Activated CD4-positive, CD25-positive, alpha-beta regulatory T cell treated with anti-CD3 and anti-CD28 coated beads, Interleukin-2, amount 50 U/mL, for 72 hours (primary cell): ENCODE data around the gene GBE1.

Experiments
- DNase-seq: peaks from one replicate; pipeline ENCODE4 v3.0.0; 2021

The GBE1 gene

DNA sequence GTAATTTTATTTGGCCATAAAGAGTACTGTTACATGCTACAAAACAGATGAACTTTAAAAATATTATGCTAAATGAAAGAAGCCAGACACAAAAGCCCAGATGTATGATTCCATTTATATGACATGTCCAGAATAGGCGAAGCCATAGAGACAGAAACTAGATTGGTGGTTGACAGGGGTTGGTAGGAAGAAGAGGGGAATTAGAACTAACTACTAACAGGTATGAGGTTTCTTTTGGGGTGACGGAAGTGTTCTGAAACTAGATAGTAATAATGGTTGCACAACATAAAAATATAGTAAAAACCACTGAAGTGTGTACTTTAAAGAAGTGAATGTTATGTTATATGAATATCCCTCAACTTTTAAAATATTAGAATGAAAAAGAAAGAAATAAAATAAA is 66.1 kb downstream of the GBE1 start:
- no peak for DNase-seq

DNA sequence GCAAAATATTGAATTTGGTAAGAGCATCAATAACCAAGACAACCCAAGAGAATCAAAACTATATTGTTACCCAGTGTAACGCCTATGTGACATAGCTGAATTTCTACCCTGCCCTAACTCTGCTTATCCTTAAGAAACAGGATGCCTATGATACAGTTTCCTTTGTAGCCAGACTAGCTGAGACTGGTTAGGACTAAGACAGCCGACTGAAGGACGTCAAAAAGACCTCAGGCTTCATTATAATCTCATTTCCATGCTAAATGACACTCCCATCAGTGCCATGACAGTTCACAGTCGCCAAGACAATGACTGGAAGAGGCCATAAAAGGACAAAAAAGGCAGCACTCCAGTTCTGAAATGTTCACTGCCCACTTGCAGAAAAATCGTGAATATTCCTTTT is 66.8 kb downstream of the GBE1 start:
- no peak for DNase-seq

GRCh38 chr3:81692766-81693165 is 68.7 kb downstream of the GBE1 start:
- DNase-seq: no peak

DNA sequence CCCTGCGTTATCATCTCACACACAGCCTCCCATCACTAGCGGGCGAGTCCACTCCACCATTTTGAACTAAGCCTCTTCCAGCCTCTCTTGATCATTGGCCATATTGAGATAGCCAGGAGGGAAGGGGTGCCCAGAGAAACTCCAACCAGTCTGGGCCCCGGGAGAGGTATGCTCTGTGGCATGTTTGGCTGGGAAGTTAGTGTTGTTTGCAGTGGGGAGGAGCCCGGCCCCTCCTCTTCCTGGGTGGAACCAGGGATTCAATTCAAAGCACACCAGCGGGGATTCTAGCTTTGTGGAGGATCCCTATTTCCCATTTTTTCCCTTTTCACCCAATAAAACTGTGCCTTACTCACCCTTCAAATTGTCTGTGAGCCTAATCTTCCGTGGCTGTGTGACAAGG is 71.8 kb downstream of the GBE1 start:
- DNase-seq: no peak

DNA sequence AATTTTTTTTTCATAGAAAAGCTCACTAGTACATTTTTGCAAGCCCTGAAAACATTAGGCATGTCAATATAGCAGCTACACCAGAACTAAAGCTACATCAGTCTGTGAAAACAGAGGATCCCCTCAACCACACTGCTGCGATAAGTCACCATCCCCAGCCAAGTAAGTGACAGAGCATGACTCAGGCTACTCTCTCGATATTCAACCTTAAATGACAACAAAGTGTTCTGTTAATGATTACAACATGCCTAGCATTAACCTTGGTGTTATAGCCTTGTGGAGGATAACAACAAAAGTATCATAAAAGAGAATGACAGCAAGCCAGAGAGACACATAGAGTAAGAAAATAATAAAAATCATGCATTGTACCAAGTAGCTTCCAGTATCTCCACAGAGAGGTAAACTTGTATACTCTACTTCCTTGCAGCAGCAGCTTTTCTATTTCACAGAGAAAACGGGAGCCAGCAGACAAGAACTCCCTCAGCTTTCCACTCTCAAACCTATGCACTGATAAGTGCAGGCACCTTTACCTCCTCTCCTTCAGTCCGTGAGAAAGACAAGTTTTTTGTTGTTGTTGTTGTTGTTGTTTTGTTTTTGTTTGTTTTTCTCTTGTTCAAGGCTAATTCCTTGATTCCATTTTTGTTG is 76.6 kb downstream of the GBE1 start:
- DNase-seq: no peak

GRCh38 chr3:81676706-81677456 is 84.6 kb downstream of the GBE1 start:
- no peak for DNase-seq

DNA sequence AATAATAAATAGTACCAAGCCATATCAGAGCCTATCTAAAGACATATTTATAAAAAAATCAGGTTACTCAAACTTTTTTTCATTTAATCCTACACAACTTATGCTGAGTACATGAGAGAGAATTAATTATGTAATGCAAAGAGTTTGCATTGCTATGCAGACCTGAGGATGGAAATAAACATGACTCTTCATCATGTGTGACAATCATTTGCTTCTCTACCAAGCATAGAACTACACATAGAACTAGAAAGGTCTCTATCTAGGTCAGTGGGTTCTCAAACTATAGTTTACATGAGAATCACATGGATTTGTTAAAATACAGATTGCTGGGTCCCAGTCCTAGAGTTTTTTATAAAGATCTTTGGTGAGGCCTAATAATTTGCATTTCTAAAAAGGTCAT is 86.8 kb downstream of the GBE1 start:
- DNase-seq: no peak

DNA sequence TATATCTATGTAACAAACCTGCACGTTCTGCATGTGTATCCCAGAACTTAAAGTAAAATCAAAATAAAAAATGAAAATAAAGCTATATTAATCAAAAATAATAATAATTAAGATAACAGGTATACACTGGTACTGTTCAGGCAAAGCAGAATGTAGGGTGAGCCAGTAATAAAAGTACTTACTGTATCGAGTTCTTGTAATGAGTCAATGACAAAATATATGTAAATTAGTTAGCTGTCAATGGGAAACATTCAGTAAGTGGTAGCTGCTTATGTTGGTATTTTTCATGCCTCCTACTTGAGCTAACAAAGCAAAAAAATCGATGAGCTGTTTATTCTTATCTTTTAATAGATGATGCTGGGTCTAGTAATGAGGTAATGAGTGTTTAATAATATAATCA is 93.2 kb downstream of the GBE1 start:
- DNase-seq: no peak

- no peak for DNase-seq
Observed at GRCh38 chr3:81666502-81667121, 94.8 kb downstream of the GBE1 start.

DNA sequence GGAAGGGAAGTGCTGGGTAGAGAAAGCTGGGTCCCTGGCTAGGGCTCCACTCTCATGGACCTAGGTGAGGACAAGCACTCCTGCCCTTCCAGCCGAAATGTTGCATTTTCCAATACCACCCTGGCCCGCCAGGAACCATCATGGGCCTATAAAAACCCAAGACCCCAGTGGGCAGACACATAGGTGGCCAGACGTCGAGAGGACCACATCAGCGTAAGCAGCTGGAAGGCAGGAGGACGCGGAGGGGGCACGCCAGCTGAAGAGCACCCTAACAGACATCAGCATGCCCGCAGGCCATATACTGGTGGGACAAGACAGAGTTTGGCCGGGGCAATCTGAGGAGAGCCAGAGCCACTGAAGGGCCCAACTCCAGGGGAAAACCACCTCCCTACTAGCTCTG is 98.3 kb downstream of the GBE1 start:
- no peak for DNase-seq

DNA sequence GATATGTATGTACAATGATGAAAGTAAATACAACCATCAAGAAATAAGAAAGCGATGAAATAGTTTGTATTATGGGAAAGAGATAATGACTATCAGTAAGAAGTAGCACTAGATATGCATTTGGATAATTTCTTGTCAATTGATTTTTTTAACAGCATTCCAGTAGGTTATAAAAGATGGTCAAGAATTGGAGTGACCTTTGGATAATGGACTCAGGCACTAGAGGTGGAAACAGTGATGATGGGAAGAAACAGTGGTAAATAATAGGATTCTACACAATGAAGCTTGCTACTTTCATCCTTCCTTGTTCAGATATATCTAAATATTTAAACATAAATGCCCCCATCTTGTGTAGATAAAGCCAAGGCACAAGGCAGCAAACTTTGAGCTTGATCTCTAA is 101.4 kb downstream of the GBE1 start:
- no peak for DNase-seq

GRCh38 chr3:81658322-81658997 is 103.0 kb downstream of the GBE1 start:
- no peak for DNase-seq

- no peak for DNase-seq
Observed at GRCh38 chr3:81651139-81651538, 110.3 kb downstream of the GBE1 start.

- no peak for DNase-seq
Observed at GRCh38 chr3:81650187-81650586, 111.3 kb downstream of the GBE1 start.

DNA sequence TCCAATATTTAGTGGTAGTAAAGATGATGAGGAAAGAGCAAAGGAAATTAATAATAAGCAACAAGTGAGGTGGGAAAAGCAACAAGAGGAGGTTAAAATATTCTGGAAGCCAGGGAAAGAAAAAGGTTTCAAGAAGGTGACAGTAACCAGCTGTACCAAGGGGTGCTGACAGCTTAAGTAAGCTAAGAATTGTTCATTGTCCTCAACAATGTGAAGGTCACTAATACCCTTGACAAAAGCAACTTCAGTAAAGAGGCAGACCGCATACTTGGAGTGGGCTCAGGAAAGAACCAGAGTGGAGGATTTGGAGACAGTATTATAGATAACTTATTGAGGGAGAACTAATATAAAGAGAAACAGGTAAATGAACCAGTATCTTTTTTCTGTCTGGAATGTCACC is 116.2 kb downstream of the GBE1 start:
- no peak for DNase-seq

GRCh38 chr3:81643721-81644120 is 117.7 kb downstream of the GBE1 start:
- DNase-seq: no peak

DNA sequence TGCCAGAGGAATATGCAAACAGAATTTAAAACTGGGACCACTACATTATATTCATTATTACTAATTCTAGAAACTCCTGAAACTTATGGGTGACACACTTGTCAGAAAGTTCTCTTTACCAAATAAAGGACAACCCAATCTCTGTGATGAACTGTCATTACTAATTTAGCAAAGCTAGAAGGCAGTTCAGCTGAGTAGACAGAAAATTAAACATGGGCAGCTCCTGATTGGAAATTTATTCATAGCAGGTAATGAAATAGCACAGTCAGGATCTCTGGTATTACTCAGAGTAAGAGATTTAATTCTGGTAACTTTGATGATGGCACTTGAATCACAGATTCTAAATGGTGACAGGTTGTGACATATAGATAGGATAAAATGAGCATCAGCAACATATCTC is 123.0 kb downstream of the GBE1 start:
- DNase-seq: no peak

DNA sequence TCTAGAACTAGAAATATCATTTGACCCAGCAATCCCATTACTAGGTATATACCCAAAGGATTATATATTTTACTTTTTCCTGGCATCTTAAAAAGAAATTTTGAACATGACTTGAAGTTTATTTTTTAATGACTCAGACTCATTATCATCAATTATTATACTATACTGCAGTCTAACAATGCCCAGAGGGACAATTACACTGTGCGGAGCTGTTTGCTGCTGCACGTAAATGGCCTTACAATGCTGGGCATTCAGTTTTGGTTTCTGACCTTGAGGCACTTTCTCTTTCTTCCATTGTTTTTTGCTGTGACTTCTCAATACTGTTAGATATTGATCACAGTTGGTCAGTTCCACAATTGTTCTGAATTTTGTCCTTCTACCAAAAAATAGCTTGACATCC is 128.8 kb downstream of the GBE1 start:
- DNase-seq: no peak

DNA sequence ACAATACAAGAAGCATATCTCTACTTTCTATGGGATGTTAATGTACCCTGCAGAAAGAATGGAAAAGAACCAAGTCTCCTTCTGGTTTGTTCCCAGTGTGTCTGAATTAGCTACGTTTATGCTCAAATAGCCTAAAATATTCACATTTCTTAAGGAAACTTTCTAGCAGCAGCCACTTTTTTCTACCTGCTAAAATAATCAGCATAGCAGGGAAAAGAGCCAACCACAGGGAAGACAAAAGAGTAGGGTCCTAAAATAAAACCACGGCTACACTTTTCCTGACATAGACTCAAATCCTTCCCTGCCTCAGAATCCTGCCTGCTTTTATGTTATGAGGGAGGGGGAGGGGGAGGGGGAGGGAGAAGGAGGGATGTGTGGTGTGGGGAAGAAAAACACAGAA is 136.7 kb downstream of the GBE1 start:
- DNase-seq: no peak

- DNase-seq: no peak
Observed at GRCh38 chr3:81622395-81622794, 139.1 kb downstream of the GBE1 start.

GRCh38 chr3:81621277-81621676 is 140.2 kb downstream of the GBE1 start:
- DNase-seq: no peak

GRCh38 chr3:81620849-81621248 is 140.6 kb downstream of the GBE1 start:
- no peak for DNase-seq

DNA sequence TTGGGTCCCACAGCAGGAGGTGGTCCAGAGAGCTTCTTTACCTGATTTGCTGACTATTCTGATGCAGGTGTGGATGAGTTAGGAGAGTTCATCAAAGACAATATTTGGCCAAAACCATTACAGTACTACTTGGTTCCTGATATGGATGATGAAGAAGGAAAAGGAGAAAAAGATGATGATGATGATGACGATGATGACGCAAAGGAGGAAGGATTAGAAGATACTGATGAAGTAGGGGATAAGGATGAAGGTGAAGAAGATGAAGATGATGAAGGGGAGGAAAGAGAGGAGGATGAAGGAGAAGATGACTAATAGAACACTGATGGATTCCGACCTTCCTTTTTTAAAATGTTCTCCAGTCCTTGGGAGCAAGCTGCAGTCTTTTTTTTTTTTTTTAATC is 148.7 kb downstream of the GBE1 start:
- no peak for DNase-seq

DNA sequence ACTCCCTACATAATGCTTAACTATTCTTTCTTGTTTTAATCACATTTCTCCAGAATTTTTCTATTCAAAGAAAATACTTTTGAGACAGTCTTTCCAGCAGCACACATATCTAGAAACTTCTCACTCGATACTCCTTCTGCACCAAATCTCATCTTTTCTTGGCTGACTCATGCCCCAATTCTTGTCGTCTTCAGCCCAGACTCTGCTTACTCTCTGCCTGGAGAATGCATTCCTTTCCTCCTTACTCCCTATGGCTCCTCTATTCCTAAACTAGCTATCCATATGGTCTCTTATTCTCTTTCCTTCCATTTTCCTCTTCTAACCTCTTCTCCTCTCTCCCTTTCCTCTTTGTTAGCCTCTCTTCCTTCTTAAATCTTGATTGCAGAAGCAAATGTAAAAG is 158.7 kb downstream of the GBE1 start:
- no peak for DNase-seq
